Measurements from ENCODE around the gene HEMK1.

HEMK1 gene

DNA sequence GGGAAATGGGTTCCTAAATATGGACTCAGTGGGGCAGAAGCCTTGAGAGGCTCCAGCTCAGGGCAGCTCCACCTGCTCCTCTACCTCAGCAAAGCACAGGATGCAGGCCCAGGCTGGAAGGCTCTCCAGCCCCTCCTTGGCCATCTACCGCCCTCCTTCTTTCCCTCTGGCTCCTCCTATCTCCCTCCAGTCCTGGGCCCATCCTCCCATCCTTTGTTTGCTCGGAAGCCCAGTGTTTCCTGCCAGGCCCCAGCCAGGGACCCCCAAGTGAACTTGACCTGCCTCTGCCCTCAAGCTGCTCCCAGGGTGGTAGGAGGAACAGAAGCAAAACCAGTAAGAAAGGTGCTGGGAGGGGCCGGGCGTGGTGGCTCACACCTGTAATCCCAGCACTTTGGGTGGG, 67.7 kb downstream of the HEMK1 start:
- DNase-seq (ENCODE audit: low read depth), result no peak

DNA sequence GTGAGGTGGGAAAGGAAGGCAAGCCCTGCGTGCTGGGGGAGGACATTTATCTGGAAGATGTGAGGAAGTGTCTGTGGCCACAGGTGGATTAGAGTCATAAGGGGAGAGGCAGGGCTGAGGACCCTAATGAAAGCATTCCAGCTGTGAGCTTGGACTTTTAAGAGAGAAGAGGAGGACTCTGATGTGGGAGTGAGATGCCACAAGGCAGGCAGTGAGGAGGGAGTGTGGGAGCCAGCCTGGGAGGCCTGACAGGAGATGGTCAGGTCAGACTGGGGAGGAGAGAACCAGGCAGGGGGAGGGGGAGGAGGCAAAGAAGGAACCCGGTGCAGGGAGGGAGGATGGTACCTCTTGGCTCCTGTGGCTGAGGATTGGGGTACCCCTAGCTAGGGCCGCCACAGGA, 68.6 kb downstream of the HEMK1 start:
- DNase-seq (ENCODE audit: low read depth), result no peak

DNA sequence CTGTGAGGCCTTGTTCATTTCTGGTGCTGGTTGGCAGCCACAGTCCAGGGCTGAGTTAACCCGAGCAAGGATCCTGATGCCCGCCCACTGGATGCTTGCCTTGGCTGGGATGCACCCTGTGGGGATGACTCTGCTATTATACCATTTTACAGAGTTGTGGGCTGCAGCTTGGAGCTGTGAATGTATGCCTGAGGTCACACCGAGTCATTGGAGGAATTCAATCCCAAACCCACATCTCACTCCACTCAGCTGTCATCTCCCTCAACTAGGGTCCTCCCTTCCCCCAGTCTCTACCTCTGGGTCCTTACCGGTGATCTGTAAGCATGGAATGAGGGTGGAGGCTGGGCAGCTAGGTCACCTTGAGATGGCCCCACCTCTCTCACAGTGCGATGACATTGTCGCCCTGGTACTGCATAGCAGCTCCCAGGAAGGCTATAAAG, 69.8 kb downstream of the HEMK1 start:
- no peak for DNase-seq (ENCODE audit: low read depth)

DNA sequence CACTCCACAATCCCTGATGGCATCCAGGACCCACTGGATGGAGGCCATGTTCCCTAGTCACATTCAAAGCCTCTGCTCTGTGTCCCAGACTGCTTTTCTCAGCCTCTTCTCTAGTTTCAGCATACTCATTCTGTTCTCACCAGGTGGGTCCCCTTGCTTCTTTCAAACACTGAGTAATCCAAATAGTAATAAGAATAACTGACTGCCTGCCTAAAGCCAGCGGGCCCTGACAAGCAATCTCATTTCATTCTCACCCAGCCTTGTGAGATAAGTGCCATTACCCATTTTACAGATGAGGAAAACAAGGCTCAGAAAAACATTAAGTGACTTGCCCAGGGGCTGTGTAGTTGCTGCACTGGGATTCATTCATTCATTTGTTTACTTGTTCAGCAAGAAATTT, 73.1 kb downstream of the HEMK1 start:
- DNase-seq (ENCODE audit: low read depth), result no peak

DNA sequence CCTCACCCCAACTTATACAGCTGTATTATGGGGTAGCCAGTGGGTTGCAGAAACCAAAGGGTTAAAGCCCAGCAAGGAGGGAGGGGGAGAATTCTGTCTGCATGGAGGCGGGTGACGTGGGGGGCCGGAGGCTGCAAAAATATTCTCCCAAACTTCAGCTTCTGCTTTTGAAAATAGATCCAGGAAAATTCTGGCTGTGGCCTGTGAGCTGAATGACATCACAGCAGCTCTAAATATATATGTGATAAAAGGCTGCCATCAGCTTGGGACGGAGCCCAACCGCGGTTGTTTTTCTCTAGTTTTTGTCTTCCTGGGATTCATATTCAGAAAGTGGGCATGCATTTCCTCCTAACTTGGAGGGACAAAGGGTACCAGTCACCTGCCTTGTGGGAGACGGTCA, 75.2 kb downstream of the HEMK1 start:
- DNase-seq (ENCODE audit: low read depth), result no peak

DNA sequence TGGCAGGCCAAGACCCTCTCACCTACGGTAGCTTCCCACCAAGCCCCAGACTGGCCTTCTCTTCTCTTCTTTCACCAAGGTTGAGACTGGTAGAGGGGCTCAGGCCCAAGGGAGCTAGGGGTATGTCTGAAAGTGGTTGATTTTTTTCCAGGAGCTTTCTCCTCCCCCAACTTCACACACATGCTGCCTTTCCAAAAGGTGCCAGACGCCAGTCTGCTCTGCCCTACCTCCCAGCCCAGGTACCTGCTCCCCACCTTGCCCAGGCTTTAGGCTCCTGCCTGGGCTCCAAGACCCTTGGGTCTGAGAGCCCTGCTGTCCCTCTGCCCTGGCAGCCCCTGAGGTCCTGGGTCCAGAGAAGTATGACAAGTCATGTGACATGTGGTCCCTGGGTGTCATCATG, 76.1 kb downstream of the HEMK1 start:
- DNase-seq (ENCODE audit: low read depth), result no peak
